Fibroblast of villous mesenchyme (primary cell): ENCODE measurements around the gene PPP1R14C. TPM values are rescaled to one million over a fixed set of nuclear protein-coding genes. Genes with fewer than 3 reads are reported as not detected.

Source experiments
- DNase-seq: peaks from one replicate; pipeline ENCODE4 v3.0.0-alpha.2; 2010; ENCODE audit warnings: low read depth
- H3K4me3 ChIP-seq: 2 replicates; pipeline ENCODE4 v1.5.1; 2011; ENCODE audit warnings: low read depth, mild to moderate bottlenecking, low read length
- total RNA-seq: library from RNA; depleted of rRNA; stranded (reverse); fragments of >200 nt; gene quantifications from 2 replicates; pipeline ENCODE4 v1.2.3, GENCODE V29; 2012
- TF ChIP-seq, protein P1 (sequence below): IDR thresholded peaks from 2 replicates; pipeline ENCODE4 v1.5.1; 2012; ENCODE audit warnings: low read depth, mild to moderate bottlenecking, low read length; ENCODE audit not compliant: insufficient read depth

The PPP1R14C gene
- total RNA-seq, 1 donor = not detected

DNA sequence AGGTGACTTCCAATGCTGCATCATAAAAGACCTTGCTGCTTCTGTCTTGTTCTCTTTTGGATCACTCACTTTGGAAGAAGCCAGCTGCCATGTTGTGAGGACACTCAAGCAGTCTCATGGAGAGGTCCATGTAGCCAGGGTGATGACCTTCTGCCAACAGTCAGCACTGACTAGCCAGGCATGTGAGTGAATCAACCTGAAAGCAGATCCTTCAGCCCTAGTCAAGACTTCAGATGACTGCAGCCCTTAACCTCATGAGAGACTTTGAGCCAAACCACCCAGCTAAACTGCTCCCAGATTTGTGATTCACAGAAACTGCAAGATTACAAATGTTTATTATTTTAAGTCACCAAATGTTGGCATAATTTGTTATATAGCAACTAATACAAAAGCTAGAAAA lies 140.0 kb downstream of the PPP1R14C start:
- DNase-seq = no peak
- H3K4me3 ChIP-seq = no peak overlapping the region
- TF ChIP-seq, protein P1, sequence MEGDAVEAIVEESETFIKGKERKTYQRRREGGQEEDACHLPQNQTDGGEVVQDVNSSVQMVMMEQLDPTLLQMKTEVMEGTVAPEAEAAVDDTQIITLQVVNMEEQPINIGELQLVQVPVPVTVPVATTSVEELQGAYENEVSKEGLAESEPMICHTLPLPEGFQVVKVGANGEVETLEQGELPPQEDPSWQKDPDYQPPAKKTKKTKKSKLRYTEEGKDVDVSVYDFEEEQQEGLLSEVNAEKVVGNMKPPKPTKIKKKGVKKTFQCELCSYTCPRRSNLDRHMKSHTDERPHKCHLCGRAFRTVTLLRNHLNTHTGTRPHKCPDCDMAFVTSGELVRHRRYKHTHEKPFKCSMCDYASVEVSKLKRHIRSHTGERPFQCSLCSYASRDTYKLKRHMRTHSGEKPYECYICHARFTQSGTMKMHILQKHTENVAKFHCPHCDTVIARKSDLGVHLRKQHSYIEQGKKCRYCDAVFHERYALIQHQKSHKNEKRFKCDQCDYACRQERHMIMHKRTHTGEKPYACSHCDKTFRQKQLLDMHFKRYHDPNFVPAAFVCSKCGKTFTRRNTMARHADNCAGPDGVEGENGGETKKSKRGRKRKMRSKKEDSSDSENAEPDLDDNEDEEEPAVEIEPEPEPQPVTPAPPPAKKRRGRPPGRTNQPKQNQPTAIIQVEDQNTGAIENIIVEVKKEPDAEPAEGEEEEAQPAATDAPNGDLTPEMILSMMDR = no peak

DNA sequence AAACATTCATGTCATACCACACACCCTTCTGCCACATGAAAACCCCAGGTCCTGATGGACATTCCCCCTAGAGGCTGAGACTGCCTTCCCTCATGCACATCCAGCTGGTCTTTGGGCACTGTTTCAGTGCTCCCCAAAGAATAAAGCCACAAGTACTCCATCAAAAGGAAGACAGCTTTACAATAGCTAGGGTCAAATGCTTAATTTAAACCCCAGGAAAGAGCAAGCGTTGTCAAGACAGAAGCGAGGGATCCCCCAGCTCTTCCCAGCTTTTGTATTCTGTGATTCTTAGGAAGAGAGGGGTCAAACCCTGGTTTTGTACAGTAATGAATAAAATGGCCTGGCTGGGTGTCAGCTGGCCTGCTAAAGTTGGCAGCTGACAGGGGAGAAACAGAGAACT lies 143.6 kb downstream of the PPP1R14C start:
- DNase-seq = no peak
- no peak overlapping the region for H3K4me3 ChIP-seq
- TF ChIP-seq, protein P1 = no peak

GRCh38 chr6:150286912-150287311 lies 144.1 kb downstream of the PPP1R14C start:
- TF ChIP-seq, protein P1 = no peak
- no peak overlapping the region for H3K4me3 ChIP-seq
- DNase-seq = no peak

DNA sequence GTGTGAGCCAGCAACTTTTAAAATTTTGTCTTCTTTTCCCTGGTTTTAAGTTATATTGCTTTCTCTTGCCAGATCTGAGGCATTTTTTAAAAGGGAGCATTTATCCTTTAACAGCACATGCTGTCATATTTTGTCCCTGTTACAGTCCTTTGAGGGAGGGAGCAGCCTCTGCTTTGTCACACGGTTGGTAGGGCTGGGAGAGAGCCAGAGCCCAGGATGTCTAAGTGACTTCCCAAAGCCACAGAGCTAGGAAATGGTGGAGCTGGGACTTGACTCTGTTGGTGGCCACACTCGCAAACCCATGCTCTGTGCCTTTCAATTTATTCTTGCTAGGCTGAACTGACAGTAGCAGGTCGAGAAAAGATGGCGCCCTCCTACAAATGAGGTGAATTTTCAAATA lies 145.6 kb downstream of the PPP1R14C start:
- TF ChIP-seq, protein P1 = no peak
- no peak for DNase-seq
- no peak overlapping the region for H3K4me3 ChIP-seq

GRCh38 chr6:150289454-150290071 lies 146.7 kb downstream of the PPP1R14C start:
- DNase-seq = no peak
- H3K4me3 ChIP-seq = no peak overlapping the region
- TF ChIP-seq, protein P1 = no peak

DNA sequence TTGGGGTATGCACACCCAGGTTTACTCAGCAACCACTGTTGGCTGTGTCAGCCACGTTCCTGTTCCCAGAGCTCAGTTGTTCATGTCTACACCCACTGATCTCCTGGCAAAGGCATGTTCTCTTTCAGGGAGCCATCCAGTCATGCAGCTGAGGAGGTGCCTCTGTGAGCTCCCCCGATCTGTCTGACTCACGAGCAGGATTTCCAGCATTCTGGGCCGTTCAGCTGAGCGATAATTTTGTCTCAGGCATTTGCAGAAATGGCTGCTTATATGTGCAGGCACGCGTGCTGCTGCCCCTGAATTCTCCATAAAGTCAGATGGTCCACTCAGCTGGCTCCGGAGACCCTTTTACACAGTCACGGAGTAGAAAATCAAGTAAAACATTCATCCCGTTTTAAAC lies 147.6 kb downstream of the PPP1R14C start:
- DNase-seq = peak; percentile 9
- H3K4me3 ChIP-seq = no peak overlapping the region
- TF ChIP-seq, protein P1 = no peak

- H3K4me3 ChIP-seq = no peak overlapping the region
- TF ChIP-seq, protein P1 = no peak
- no peak for DNase-seq
These were observed 149.3 kb downstream of the PPP1R14C start for GRCh38 chr6:150291968-150292710.
